Embryonic facial prominence (tissue), 1 donor: ENCODE data around the gene TAS2R1.

ENCODE experiments used
- DNase-seq: peaks from one replicate; pipeline ENCODE4 v3.0.0-alpha.2; 2016; ENCODE audit errors: extremely low spot score

Gene TAS2R1

GRCh38 chr5:9588254-9588653 is 41.9 kb downstream of the TAS2R1 start:
- no peak for DNase-seq

GRCh38 chr5:9587135-9587534 is 43.0 kb downstream of the TAS2R1 start:
- no peak for DNase-seq

GRCh38 chr5:9582406-9582805 is 47.7 kb downstream of the TAS2R1 start:
- no peak for DNase-seq
